AG09309 (cell line): ENCODE measurements around the gene TRMT112.

Source experiments
- DNase-seq: peaks from one replicate; pipeline ENCODE4 v3.0.0-alpha.2; 2010; ENCODE audit warnings: low read depth
- H3K4me3 ChIP-seq: 2 replicates; pipeline ENCODE4 v1.5.1; 2011; ENCODE audit warnings: mild to moderate bottlenecking, low read depth, low read length, moderate library complexity; ENCODE audit not compliant: control insufficient read depth
- TF ChIP-seq, protein P1 (sequence below): IDR thresholded peaks from 2 replicates; pipeline ENCODE4 v1.5.1; 2011; ENCODE audit warnings: mild to moderate bottlenecking, low read depth, low read length, inconsistent platforms; ENCODE audit not compliant: insufficient read depth, control insufficient read depth; ENCODE audit errors: missing control alignments

The TRMT112 gene

DNA sequence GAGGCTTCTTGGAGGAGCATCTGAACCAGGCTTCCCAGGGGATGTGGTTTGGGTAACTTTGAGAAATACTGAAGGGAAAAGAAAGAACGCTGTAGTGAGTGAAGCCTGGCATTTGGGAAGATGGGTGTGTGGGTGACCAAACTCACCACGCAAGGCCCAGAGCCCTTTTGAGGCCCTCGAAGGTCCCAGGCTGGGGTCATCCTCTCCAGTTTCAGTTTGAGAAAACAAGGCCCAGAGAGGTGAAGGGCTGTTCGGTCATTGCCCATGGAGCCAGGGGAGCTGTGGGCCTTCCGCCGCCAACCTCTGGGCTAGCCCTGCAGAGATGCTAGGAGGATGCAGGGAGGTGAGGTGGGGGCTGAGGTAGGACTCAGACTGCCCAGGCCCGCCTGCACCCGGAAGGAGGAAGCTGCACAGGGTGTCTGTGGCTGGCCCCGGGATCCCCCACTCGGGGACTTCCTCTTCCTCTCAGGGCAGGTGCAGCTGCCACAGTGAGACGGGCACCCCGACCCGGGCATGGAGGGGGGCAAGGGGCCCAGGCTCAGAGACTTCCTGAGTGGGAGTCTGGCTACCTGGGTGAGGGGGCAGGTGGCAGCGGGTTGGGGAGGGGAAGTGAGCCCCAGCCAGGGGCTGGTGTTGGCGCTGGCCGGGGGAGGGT, 22.5 kb upstream of the TRMT112 start, which contains the start of gene CCDC88B:
TSS of gene CCDC88B (plus strand) at position 451 of the 655 bp plus-strand sequence. CDS start at position 514, 63 bp downstream.
- H3K4me3 ChIP-seq, result no peak within 1 kb of the TSS
- DNase-seq, result no peak
- TF ChIP-seq, protein P1, sequence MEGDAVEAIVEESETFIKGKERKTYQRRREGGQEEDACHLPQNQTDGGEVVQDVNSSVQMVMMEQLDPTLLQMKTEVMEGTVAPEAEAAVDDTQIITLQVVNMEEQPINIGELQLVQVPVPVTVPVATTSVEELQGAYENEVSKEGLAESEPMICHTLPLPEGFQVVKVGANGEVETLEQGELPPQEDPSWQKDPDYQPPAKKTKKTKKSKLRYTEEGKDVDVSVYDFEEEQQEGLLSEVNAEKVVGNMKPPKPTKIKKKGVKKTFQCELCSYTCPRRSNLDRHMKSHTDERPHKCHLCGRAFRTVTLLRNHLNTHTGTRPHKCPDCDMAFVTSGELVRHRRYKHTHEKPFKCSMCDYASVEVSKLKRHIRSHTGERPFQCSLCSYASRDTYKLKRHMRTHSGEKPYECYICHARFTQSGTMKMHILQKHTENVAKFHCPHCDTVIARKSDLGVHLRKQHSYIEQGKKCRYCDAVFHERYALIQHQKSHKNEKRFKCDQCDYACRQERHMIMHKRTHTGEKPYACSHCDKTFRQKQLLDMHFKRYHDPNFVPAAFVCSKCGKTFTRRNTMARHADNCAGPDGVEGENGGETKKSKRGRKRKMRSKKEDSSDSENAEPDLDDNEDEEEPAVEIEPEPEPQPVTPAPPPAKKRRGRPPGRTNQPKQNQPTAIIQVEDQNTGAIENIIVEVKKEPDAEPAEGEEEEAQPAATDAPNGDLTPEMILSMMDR, result no peak

DNA sequence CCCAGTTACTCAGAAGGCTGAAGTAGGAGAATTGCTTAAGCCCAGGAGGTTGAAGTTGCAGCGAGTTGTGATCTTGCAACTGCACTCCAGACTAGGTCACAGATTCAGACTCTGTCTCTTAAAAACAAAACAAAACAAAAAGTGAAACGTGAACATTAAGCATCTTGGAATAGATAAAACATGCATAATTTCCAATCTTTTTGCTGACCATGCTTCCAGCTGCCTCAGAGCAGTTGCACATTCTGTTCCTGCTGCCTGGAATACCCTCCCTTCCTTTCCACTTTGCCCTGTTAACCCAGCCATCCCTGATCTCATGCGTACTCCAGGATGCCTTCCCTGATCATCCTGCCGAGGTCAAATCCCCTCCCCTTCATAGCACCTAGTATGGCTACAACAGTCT, 21.9 kb upstream of the TRMT112 start:
- no peak for DNase-seq
- H3K4me3 ChIP-seq, result no peak overlapping the region
- TF ChIP-seq, protein P1, result no peak

- no peak overlapping the region for H3K4me3 ChIP-seq
- DNase-seq, result no peak
- TF ChIP-seq, protein P1, result no peak
Observed at GRCh38 chr11:64338716-64339115, 21.4 kb upstream of the TRMT112 start.

DNA sequence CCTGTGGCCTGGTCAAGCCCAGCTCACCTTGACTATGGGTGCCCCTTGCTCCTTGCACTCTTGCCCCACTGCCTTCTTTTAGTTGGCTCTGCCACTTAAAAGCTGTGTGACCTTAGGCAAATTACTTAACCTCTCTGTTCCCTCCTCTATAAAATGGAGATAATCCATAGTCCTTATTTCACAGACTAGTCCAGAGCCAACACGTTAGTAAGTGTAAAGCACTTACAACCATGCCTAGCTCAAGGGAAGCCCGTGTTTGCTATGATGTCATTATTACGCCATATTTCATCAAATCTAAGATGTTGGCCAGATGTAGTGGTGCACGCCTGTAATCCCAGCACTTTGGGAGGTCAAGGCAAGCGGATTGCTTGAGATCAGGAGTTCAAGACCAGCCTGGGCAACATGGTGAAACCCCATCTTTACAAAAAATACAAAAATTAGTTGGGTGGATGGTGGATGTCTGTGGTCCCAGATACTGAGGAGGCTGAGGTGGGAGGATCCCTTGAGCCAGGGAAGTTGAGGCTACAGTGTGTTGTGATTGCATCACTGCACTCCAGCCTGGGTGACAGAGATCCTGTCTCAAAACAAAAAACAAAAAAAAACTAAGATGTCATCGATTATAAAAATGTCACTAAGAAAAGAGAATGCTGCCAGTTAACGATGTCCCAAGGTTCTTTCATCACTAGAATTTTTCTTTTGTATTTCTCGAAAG, 20.3 kb upstream of the TRMT112 start:
- TF ChIP-seq, protein P1, result no peak
- no peak overlapping the region for H3K4me3 ChIP-seq

GRCh38 chr11:64334764-64335735, 17.7 kb upstream of the TRMT112 start:
- peak; percentile 68 for DNase-seq
- H3K4me3 ChIP-seq, result no peak overlapping the region
- TF ChIP-seq, protein P1, result no peak

More for the DNA sequence above, 20.3 kb upstream of the TRMT112 start:
- DNase-seq, result no peak

DNA sequence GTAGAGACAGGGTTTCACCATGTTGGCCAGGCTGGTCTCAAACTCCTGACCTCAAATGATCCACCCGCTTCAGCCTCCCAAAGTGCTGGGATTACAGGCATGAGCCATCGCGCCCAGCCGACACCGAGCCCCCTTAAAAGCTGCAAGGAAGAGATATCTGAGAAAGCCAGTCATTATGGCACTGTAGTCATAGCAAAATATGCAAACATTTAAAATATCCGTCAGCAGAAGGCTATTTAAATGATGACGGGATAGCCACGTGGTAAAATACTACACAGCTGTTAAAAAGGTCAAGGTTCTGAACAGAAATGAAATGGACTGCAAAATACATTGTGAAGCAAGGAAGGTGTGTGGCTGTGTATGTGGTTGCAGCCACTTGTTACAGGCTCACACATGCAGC, 16.2 kb upstream of the TRMT112 start:
- DNase-seq, result no peak
- no peak overlapping the region for H3K4me3 ChIP-seq
- TF ChIP-seq, protein P1, result no peak
